ENCODE measurements around the gene RABL3. TPM values are rescaled to one million over a fixed set of nuclear protein-coding genes. Genes with fewer than 3 reads are reported as not detected.

The RABL3 gene
- total RNA-seq, 6 donors from 2014 or later: 4.9 to 20.1 (median 14.2) TPM

GRCh38 chr3:120749843-120750242 lies 7.5 kb upstream of the RABL3 start:
- 98 to 100% methylated on average over 1 of the region's 1 CpG for whole genome bisulfite sequencing, 2 donors
- peaks cover 0 to 17% (median 11%) of the 10 kb centered on the region in 4 donors for H3K36me3 ChIP-seq
- ATAC-seq (ENCODE audit: low FRiP score in 2 of 2): no peak

GRCh38 chr3:120745466-120745865 lies 3.1 kb upstream of the RABL3 start:
- H3K9me3 ChIP-seq: no peaks in the 10 kb centered on the region
- WGBS, 2 donors: 66% methylated on average over 3 of the region's 3 CpGs
- H3K36me3 ChIP-seq: peaks cover 0 to 1% (median under 1%) of the 10 kb centered on the region in 4 donors
- ATAC-seq (ENCODE audit: low FRiP score in 2 of 2) (no peak), DNase-seq (no peak)
- H3K27ac ChIP-seq: no peak overlapping the region
- no peaks in the 10 kb centered on the region for H3K27me3 ChIP-seq
- H3K4me1 ChIP-seq: peaks cover 14 to 23% (median 17%) of the 10 kb centered on the region in 4 donors
- no peak overlapping the region for H3K4me3 ChIP-seq
- TF ChIP-seq EP300 (IDR thresholded peaks at IDR 0.05) (no peak), CTCF (IDR thresholded peaks at IDR 0.05) (no peak)

More at GRCh38 chr3:120749843-120750242, 7.5 kb upstream of the RABL3 start:
- Histone ChIP-seq H3K27me3 (no peaks in the 10 kb centered on the region), H3K9me3 (no peaks in the 10 kb centered on the region), H3K4me1 (peaks cover 0 to 3% (median 0%) of the 10 kb centered on the region in 4 donors), H3K27ac (no peak overlapping the region), H3K4me3 (no peak overlapping the region)
- DNase-seq: no peak
- TF ChIP-seq POLR2A (IDR thresholded peaks at IDR 0.05) (no peak), CTCF (IDR thresholded peaks at IDR 0.05) (no peak), POLR2AphosphoS5 (IDR thresholded peaks at IDR 0.05) (no peak), EP300 (IDR thresholded peaks at IDR 0.05) (no peak)

- Histone ChIP-seq H3K36me3 (no peaks in the 10 kb centered on the region), H3K27me3 (no peaks in the 10 kb centered on the region), H3K4me1 (peaks cover 14 to 23% (median 17%) of the 10 kb centered on the region in 4 donors), H3K4me3 (peak overlapping the region in 3 of 4 donors; percentile 78 to 94 (median 87)), H3K9me3 (no peaks in the 10 kb centered on the region), H3K27ac (peak overlapping the region in 3 of 4 donors; percentile 95 to 96 (median 95))
- DNase-seq (no peak), ATAC-seq (ENCODE audit: low FRiP score in 2 of 2) (no peak)
- no peak for TF ChIP-seq POLR2AphosphoS5 (IDR thresholded peaks at IDR 0.05)
- TF ChIP-seq EP300 (IDR thresholded peaks at IDR 0.05): no peak
- TF ChIP-seq CTCF (IDR thresholded peaks at IDR 0.05): no peak
- no peak for TF ChIP-seq POLR2A (IDR thresholded peaks at IDR 0.05)
- 60 to 65% methylated on average over 6 of the region's 6 CpGs for WGBS, 2 donors
These were observed 1.4 kb upstream of the RABL3 start for GRCh38 chr3:120743556-120744195.

- DNase-seq: peak in 1 of 2 donors; percentile 86
- peak; percentile 49 to 60 for ATAC-seq (ENCODE audit: low FRiP score in 2 of 2)
- 0 to 1% methylated on average over 25 to 26 of the region's 26 CpGs for WGBS, 2 donors
- Histone ChIP-seq H3K27ac (peak overlapping the region; percentile 95 to 98 (median 96)), H3K4me1 (peaks cover 14 to 23% (median 17%) of the 10 kb centered on the region in 4 donors), H3K9me3 (no peaks in the 10 kb centered on the region), H3K36me3 (peaks cover 0 to under 1% (median under 1%) of the 10 kb centered on the region in 4 donors), H3K4me3 (peak overlapping the region; percentile 78 to 94 (median 86)), H3K27me3 (no peaks in the 10 kb centered on the region)
- TF ChIP-seq POLR2AphosphoS5 (IDR thresholded peaks at IDR 0.05): no peak
- TF ChIP-seq EP300 (IDR thresholded peaks at IDR 0.05): no peak
- no peak for TF ChIP-seq CTCF (IDR thresholded peaks at IDR 0.05)
- peak in 1 of 4 donors; percentile 4 for TF ChIP-seq POLR2A (IDR thresholded peaks at IDR 0.05)
These were observed 591 bp upstream of the RABL3 start for GRCh38 chr3:120742849-120743365.

Data from upper lobe of left lung (tissue), 6 donors.